Gastroesophageal sphincter (tissue), 3 donors: Measurements from ENCODE around the gene CASQ1.

Experiments used
- EP300 ChIP-seq: sonication (generic); formaldehyde crosslinking; IDR thresholded peaks from one replicate; pipeline ENCODE4 v1.6.1; 2017; ENCODE audit warnings: antibody characterized with exemption, mild to moderate bottlenecking
- POLR2A ChIP-seq, 2 donors: fragments of 450-650 bp; IDR thresholded peaks; one replicate each; pipeline ENCODE4 v1.6.1; 2017; ENCODE audit warnings: antibody characterized with exemption in 2 of 2, mild to moderate bottlenecking in 2 of 2, moderate library complexity in 1 of 2
- POLR2AphosphoS5 ChIP-seq: sonication (generic); formaldehyde crosslinking; IDR thresholded peaks from one replicate; pipeline ENCODE4 v1.6.1; 2017; ENCODE audit warnings: antibody characterized with exemption
- TF ChIP-seq, protein P1 (sequence below), 4 experiments: fragments of 200-600 bp in 2 of 4; fragments of 450-650 bp in 2 of 4; sonication (generic) in 1 of 4; IDR thresholded peaks; one replicate each; pipeline ENCODE4 v1.5.1; 2017 to 2019; ENCODE audit warnings: antibody characterized with exemption in 4 of 4, mild to moderate bottlenecking in 2 of 4, moderate library complexity in 2 of 4

DNA sequence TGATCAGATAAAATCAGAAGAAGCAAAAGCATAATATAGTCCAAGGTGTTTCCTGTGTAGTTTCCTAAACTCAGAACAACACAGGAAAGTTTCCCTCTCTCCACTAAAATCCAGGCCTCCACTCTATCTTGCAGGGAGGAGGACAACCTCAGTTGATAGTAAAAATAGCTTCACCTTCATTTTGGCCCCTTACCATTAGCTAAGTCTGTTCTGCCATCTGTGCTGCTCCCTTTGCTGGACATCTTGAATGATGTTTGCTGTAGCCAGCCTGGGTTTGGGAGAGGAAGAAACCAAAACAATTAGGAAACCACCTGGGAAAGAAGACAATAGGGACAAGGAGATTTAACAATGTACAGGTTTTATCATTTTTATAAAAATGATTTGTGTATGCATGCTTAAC lies 53.4 kb downstream of the CASQ1 start:
- TF ChIP-seq, protein P1, sequence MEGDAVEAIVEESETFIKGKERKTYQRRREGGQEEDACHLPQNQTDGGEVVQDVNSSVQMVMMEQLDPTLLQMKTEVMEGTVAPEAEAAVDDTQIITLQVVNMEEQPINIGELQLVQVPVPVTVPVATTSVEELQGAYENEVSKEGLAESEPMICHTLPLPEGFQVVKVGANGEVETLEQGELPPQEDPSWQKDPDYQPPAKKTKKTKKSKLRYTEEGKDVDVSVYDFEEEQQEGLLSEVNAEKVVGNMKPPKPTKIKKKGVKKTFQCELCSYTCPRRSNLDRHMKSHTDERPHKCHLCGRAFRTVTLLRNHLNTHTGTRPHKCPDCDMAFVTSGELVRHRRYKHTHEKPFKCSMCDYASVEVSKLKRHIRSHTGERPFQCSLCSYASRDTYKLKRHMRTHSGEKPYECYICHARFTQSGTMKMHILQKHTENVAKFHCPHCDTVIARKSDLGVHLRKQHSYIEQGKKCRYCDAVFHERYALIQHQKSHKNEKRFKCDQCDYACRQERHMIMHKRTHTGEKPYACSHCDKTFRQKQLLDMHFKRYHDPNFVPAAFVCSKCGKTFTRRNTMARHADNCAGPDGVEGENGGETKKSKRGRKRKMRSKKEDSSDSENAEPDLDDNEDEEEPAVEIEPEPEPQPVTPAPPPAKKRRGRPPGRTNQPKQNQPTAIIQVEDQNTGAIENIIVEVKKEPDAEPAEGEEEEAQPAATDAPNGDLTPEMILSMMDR (IDR thresholded peaks at IDR 0.05): no peak
- no peak for TF ChIP-seq EP300
- no peak for TF ChIP-seq POLR2A (IDR thresholded peaks at IDR 0.05)
- TF ChIP-seq POLR2AphosphoS5: no peak
